HCT116 (cell line): ENCODE data around the gene ANXA5.

ENCODE experiments used
- CEBPB ChIP-seq: IDR thresholded peaks from 2 replicates; pipeline ENCODE4 v1.6.1; 2012; ENCODE audit warnings: low read depth
- EGR1 ChIP-seq: IDR thresholded peaks from 2 replicates; pipeline ENCODE4 v1.6.1; 2012; ENCODE audit warnings: low read depth
- JUND ChIP-seq: IDR thresholded peaks from 2 replicates; pipeline ENCODE4 v1.6.1; 2012
- POLR2A ChIP-seq: IDR thresholded peaks from 2 replicates; pipeline ENCODE4 v1.7.0; 2011; ENCODE audit warnings: borderline replicate concordance; ENCODE audit not compliant: insufficient read depth, insufficient read length; ENCODE audit errors: extremely low read depth
- POLR2AphosphoS5 ChIP-seq: IDR thresholded peaks from 2 replicates; pipeline ENCODE4 v1.6.1; 2011; ENCODE audit warnings: mild to moderate bottlenecking, low read depth, low read length, moderate library complexity
- RAD21 ChIP-seq: IDR thresholded peaks from 2 replicates; pipeline ENCODE4 v1.6.1; 2012; ENCODE audit warnings: low read depth, mild to moderate bottlenecking
- SIN3A ChIP-seq: IDR thresholded peaks from 2 replicates; pipeline ENCODE4 v1.6.1; 2012; ENCODE audit warnings: low read depth
- SP1 ChIP-seq: IDR thresholded peaks from 2 replicates; pipeline ENCODE4 v1.6.1; 2012; ENCODE audit warnings: low read depth
- YY1 ChIP-seq: IDR thresholded peaks from 2 replicates; pipeline ENCODE4 v1.6.1; 2011; ENCODE audit warnings: low read length, low read depth, moderate library complexity, mild to moderate bottlenecking; ENCODE audit not compliant: insufficient replicate concordance; ENCODE audit errors: extremely low read depth
- TF ChIP-seq, protein P1 (sequence below), 3 experiments: fragments of 200-600 bp in 1 of 3; sonication (generic) in 1 of 3; IDR thresholded peaks in 2 of 3; conservative IDR thresholded peaks in 1 of 3; 2 replicates each; pipeline ENCODE4 v1.5.1; 2012 to 2017; ENCODE audit warnings: low read depth in 2 of 3, low read length in 2 of 3, antibody characterized with exemption in 1 of 3, borderline replicate concordance in 1 of 3, control low read depth in 1 of 3, mild to moderate bottlenecking in 1 of 3, mixed read lengths in 1 of 3, mixed run types in 1 of 3, moderate library complexity in 1 of 3; ENCODE audit not compliant: insufficient read depth in 1 of 3
- TF ChIP-seq, protein P2 (sequence below): IDR thresholded peaks from 2 replicates; pipeline ENCODE4 v1.6.1; 2011; ENCODE audit warnings: mild to moderate bottlenecking, low read length, moderate library complexity; ENCODE audit not compliant: insufficient replicate concordance; ENCODE audit errors: extremely low read depth
- TF ChIP-seq, protein P3 (sequence below): IDR thresholded peaks from 2 replicates; pipeline ENCODE4 v1.6.1; 2012; ENCODE audit warnings: low read depth
- TF ChIP-seq, protein P4 (sequence below): IDR thresholded peaks from 2 replicates; pipeline ENCODE4 v1.6.1; 2012

DNA sequence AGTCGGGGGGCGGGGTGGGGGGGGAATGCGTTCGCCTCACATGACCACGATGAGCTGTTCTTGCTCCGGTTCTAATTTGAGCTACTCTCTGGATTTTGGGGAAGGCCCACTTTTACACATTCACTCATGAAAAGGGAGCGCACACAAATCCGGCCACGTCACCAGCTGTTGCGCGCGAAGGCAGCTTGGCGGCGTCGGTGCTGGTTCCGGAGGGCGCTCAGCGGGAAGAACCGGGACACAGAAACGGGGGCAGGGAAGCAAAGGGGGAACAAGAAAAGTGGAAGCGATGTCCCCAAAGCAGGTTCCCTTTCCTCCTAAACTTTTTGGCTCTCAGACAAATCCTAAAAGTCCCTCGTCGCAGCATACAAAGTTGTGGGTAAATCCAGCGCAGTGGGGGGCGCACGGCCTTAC is 605 bp downstream of the ANXA5 start:
- TF ChIP-seq, protein P1, sequence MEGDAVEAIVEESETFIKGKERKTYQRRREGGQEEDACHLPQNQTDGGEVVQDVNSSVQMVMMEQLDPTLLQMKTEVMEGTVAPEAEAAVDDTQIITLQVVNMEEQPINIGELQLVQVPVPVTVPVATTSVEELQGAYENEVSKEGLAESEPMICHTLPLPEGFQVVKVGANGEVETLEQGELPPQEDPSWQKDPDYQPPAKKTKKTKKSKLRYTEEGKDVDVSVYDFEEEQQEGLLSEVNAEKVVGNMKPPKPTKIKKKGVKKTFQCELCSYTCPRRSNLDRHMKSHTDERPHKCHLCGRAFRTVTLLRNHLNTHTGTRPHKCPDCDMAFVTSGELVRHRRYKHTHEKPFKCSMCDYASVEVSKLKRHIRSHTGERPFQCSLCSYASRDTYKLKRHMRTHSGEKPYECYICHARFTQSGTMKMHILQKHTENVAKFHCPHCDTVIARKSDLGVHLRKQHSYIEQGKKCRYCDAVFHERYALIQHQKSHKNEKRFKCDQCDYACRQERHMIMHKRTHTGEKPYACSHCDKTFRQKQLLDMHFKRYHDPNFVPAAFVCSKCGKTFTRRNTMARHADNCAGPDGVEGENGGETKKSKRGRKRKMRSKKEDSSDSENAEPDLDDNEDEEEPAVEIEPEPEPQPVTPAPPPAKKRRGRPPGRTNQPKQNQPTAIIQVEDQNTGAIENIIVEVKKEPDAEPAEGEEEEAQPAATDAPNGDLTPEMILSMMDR (IDR thresholded peaks at IDR 0.05 in 2 of 3, conservative IDR thresholded peaks at IDR 0.05 in 1 of 3; ENCODE audit: borderline replicate concordance in 1 of 3, insufficient read depth in 1 of 3, low read depth in 2 of 3, low read length in 2 of 3) = peak in 1 of 3 experiments; percentile 19; a peak in 1 of 6 replicates
- TF ChIP-seq CEBPB (no peak), JUND (no peak), SP1 (no peak), RAD21 (no peak), SIN3A (no peak), POLR2A (no peak), EGR1 (no peak), YY1 (no peak), POLR2AphosphoS5 (no peak)
- TF ChIP-seq, protein P2, sequence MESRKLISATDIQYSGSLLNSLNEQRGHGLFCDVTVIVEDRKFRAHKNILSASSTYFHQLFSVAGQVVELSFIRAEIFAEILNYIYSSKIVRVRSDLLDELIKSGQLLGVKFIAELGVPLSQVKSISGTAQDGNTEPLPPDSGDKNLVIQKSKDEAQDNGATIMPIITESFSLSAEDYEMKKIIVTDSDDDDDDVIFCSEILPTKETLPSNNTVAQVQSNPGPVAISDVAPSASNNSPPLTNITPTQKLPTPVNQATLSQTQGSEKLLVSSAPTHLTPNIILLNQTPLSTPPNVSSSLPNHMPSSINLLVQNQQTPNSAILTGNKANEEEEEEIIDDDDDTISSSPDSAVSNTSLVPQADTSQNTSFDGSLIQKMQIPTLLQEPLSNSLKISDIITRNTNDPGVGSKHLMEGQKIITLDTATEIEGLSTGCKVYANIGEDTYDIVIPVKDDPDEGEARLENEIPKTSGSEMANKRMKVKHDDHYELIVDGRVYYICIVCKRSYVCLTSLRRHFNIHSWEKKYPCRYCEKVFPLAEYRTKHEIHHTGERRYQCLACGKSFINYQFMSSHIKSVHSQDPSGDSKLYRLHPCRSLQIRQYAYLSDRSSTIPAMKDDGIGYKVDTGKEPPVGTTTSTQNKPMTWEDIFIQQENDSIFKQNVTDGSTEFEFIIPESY = no peak
- TF ChIP-seq, protein P3, sequence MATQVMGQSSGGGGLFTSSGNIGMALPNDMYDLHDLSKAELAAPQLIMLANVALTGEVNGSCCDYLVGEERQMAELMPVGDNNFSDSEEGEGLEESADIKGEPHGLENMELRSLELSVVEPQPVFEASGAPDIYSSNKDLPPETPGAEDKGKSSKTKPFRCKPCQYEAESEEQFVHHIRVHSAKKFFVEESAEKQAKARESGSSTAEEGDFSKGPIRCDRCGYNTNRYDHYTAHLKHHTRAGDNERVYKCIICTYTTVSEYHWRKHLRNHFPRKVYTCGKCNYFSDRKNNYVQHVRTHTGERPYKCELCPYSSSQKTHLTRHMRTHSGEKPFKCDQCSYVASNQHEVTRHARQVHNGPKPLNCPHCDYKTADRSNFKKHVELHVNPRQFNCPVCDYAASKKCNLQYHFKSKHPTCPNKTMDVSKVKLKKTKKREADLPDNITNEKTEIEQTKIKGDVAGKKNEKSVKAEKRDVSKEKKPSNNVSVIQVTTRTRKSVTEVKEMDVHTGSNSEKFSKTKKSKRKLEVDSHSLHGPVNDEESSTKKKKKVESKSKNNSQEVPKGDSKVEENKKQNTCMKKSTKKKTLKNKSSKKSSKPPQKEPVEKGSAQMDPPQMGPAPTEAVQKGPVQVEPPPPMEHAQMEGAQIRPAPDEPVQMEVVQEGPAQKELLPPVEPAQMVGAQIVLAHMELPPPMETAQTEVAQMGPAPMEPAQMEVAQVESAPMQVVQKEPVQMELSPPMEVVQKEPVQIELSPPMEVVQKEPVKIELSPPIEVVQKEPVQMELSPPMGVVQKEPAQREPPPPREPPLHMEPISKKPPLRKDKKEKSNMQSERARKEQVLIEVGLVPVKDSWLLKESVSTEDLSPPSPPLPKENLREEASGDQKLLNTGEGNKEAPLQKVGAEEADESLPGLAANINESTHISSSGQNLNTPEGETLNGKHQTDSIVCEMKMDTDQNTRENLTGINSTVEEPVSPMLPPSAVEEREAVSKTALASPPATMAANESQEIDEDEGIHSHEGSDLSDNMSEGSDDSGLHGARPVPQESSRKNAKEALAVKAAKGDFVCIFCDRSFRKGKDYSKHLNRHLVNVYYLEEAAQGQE = no peak
- TF ChIP-seq, protein P4, sequence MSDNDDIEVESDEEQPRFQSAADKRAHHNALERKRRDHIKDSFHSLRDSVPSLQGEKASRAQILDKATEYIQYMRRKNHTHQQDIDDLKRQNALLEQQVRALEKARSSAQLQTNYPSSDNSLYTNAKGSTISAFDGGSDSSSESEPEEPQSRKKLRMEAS = no peak
